WTC11 (cell line): ENCODE measurements around the gene LENEP. TPM values are rescaled to one million over a fixed set of nuclear protein-coding genes. Genes with fewer than 3 reads are reported as not detected.
"Not testable (repeated sequence)": the region's sequence is repeated elsewhere in the genome, so short reads cannot be mapped to it uniquely, and the experiment has no call there.

Source experiments
- ATAC-seq: fragments of 200-7000 bp; cut with Tn5 transposase; 2 replicates; pipeline ENCODE4 v1.10.0; 2021; ENCODE audit warnings: mild to moderate bottlenecking, moderate library complexity
- CTCF ChIA-PET: fragments of 300-600 bp; sonication (Branson Sonifier 250); formaldehyde crosslinking; loops from one replicate; lab custom pipeline; 2021; ENCODE audit warnings: antibody characterized with exemption; lab: Charles Lee
- POLR2A ChIA-PET: fragments of 350-600 bp; sonication (Branson Sonifier 250); formaldehyde crosslinking; loops from one replicate; lab custom pipeline; 2021; ENCODE audit warnings: antibody characterized with exemption; lab: Charles Lee
- DNase-seq: peaks from one replicate; pipeline ENCODE4 v3.0.0; 2021; ENCODE audit warnings: low spot score
- H3K27ac Mint-ChIP-seq: 2 replicates; pipeline ENCODE4 v1.8.0; 2021; ENCODE audit warnings: mixed read lengths
- H3K27me3 Mint-ChIP-seq: 2 replicates; pipeline ENCODE4 v1.8.0; 2021; ENCODE audit warnings: low read depth, mild to moderate bottlenecking, moderate library complexity, mixed read lengths
- H3K36me3 Mint-ChIP-seq: 2 replicates; pipeline ENCODE4 v1.8.0; 2021; ENCODE audit warnings: mixed read lengths
- H3K4me1 Mint-ChIP-seq: 2 replicates; pipeline ENCODE4 v1.8.0; 2022; ENCODE audit warnings: mixed read lengths
- H3K4me3 Mint-ChIP-seq: 2 replicates; pipeline ENCODE4 v1.8.0; 2021; ENCODE audit warnings: mild to moderate bottlenecking, moderate library complexity, mixed read lengths
- H3K9me3 Mint-ChIP-seq: 2 replicates; pipeline ENCODE4 v1.8.0; 2021; ENCODE audit warnings: mixed read lengths
- ESRRA ChIP-seq: sonication (generic); formaldehyde crosslinking; IDR thresholded peaks from 2 replicates; pipeline ENCODE4 v1.8.1; 2022; ENCODE audit warnings: mild to moderate bottlenecking, missing genetic modification reagents, borderline replicate concordance
- FOXJ3 ChIP-seq: sonication (generic); formaldehyde crosslinking; IDR thresholded peaks from 2 replicates; pipeline ENCODE4 v1.9.0; 2021; ENCODE audit warnings: missing genetic modification reagents, mild to moderate bottlenecking, borderline replicate concordance
- GRHL2 ChIP-seq: fragments of 250-450 bp; sonication (Bioruptor Pico); IDR thresholded peaks from 2 replicates; pipeline ENCODE4 v1.8.0; 2022; ENCODE audit warnings: mild to moderate bottlenecking, moderate library complexity; ENCODE audit not compliant: insufficient replicate concordance, severe bottlenecking
- MYBL2 ChIP-seq: sonication (generic); formaldehyde crosslinking; IDR thresholded peaks from 2 replicates; pipeline ENCODE4 v1.8.1; 2023; ENCODE audit warnings: mild to moderate bottlenecking, moderate library complexity, missing genetic modification reagents
- PRRX2 ChIP-seq: fragments of 250-450 bp; sonication (Bioruptor Pico); IDR thresholded peaks from 2 replicates; pipeline ENCODE4 v1.8.0; 2021; ENCODE audit warnings: mild to moderate bottlenecking
- SOX15 ChIP-seq: fragments of 250-450 bp; sonication (Bioruptor Pico); IDR thresholded peaks from 2 replicates; pipeline ENCODE4 v1.9.0; 2021; ENCODE audit warnings: mild to moderate bottlenecking
- TEAD1 ChIP-seq: sonication (generic); formaldehyde crosslinking; IDR thresholded peaks from 2 replicates; pipeline ENCODE4 v1.8.0; 2022; ENCODE audit warnings: mild to moderate bottlenecking, missing genetic modification reagents
- total RNA-seq: library from RNA; stranded (reverse); gene quantifications from 3 replicates; pipeline ENCODE4 v1.2.3, GENCODE V29; 2021
- TF ChIP-seq, protein P1 (sequence below): fragments of 250-450 bp; sonication (Bioruptor Pico); IDR thresholded peaks from 2 replicates; pipeline ENCODE4 v1.9.0; 2021; ENCODE audit warnings: moderate library complexity, mild to moderate bottlenecking, inconsistent platforms, borderline replicate concordance
- TF ChIP-seq, protein P2 (sequence below): sonication (generic); formaldehyde crosslinking; conservative IDR thresholded peaks from 2 replicates; pipeline ENCODE4 v1.8.1; 2023; ENCODE audit warnings: mild to moderate bottlenecking, low read depth, missing genetic modification reagents, moderate library complexity
- TF ChIP-seq, protein P3 (sequence below): fragments of 250-450 bp; sonication (Bioruptor Pico); IDR thresholded peaks from 2 replicates; pipeline ENCODE4 v1.9.0; 2021; ENCODE audit warnings: mild to moderate bottlenecking
- TF ChIP-seq, protein P4 (sequence below): sonication (generic); formaldehyde crosslinking; IDR thresholded peaks from 2 replicates; pipeline ENCODE4 v1.8.0; 2023; ENCODE audit warnings: missing genetic modification reagents
- TF ChIP-seq, protein P5 (sequence below): sonication (generic); formaldehyde crosslinking; IDR thresholded peaks from 2 replicates; pipeline ENCODE4 v1.8.1; 2022; ENCODE audit warnings: low read depth, missing genetic modification reagents, borderline replicate concordance
- TF ChIP-seq, protein P6 (sequence below): sonication (generic); formaldehyde crosslinking; IDR thresholded peaks from 2 replicates; pipeline ENCODE4 v1.8.1; 2023; ENCODE audit warnings: mild to moderate bottlenecking, missing genetic modification reagents

Gene LENEP
- total RNA-seq, 1 experiment from 2014 or later = 1.2 TPM

DNA sequence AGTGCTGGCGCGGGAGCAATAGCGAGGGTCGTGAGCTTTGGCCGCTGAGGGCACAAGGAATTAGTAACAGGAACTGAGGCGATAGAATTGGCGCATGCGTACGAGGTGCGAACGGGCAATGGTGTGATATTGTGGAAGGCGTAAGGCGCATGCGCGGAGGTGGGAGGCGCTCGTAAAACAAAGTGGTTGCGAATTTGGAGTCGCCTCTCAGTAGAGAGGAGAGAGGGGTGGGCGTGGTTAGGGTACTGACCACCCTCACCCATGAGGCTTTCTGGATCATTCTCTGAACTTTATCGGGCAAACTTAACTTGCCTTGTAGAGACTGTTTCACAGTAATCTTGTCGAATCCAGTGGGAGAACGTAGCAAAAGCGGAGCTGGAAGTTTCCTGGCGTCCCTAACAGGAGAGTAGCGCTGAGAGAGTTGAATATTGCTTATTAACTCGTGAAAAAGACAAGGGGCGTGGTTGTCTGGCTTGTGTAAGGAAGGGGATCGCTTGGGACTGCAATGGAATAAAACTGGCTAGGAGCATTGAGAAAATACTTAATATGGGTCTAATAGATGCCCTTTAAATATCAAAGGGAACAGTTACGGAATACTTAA, 18.5 kb upstream of the LENEP start (continued):
- TF ChIP-seq, protein P1, sequence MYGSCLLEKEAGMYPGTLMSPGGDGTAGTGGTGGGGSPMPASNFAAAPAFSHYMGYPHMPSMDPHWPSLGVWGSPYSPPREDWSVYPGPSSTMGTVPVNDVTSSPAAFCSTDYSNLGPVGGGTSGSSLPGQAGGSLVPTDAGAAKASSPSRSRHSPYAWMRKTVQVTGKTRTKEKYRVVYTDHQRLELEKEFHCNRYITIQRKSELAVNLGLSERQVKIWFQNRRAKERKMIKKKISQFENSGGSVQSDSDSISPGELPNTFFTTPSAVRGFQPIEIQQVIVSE = no peak
- TF ChIP-seq MYBL2 (CRISPR knock-in tag) (0 out of 2 replicates have a peak, but pooled peaks have one; percentile 35), GRHL2 (no peak), ESRRA (no peak), SOX15 (CRISPR knock-in tag) (no peak), FOXJ3 (CRISPR knock-in tag) (no peak), TEAD1 (peak; percentile 70; the same call in 1 of the 2 replicates)
- TF ChIP-seq, protein P2, sequence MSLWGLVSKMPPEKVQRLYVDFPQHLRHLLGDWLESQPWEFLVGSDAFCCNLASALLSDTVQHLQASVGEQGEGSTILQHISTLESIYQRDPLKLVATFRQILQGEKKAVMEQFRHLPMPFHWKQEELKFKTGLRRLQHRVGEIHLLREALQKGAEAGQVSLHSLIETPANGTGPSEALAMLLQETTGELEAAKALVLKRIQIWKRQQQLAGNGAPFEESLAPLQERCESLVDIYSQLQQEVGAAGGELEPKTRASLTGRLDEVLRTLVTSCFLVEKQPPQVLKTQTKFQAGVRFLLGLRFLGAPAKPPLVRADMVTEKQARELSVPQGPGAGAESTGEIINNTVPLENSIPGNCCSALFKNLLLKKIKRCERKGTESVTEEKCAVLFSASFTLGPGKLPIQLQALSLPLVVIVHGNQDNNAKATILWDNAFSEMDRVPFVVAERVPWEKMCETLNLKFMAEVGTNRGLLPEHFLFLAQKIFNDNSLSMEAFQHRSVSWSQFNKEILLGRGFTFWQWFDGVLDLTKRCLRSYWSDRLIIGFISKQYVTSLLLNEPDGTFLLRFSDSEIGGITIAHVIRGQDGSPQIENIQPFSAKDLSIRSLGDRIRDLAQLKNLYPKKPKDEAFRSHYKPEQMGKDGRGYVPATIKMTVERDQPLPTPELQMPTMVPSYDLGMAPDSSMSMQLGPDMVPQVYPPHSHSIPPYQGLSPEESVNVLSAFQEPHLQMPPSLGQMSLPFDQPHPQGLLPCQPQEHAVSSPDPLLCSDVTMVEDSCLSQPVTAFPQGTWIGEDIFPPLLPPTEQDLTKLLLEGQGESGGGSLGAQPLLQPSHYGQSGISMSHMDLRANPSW (CRISPR knock-in tag) = no peak
- TF ChIP-seq, protein P3, sequence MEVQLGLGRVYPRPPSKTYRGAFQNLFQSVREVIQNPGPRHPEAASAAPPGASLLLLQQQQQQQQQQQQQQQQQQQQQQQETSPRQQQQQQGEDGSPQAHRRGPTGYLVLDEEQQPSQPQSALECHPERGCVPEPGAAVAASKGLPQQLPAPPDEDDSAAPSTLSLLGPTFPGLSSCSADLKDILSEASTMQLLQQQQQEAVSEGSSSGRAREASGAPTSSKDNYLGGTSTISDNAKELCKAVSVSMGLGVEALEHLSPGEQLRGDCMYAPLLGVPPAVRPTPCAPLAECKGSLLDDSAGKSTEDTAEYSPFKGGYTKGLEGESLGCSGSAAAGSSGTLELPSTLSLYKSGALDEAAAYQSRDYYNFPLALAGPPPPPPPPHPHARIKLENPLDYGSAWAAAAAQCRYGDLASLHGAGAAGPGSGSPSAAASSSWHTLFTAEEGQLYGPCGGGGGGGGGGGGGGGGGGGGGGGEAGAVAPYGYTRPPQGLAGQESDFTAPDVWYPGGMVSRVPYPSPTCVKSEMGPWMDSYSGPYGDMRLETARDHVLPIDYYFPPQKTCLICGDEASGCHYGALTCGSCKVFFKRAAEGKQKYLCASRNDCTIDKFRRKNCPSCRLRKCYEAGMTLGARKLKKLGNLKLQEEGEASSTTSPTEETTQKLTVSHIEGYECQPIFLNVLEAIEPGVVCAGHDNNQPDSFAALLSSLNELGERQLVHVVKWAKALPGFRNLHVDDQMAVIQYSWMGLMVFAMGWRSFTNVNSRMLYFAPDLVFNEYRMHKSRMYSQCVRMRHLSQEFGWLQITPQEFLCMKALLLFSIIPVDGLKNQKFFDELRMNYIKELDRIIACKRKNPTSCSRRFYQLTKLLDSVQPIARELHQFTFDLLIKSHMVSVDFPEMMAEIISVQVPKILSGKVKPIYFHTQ = no peak
- TF ChIP-seq, protein P4, sequence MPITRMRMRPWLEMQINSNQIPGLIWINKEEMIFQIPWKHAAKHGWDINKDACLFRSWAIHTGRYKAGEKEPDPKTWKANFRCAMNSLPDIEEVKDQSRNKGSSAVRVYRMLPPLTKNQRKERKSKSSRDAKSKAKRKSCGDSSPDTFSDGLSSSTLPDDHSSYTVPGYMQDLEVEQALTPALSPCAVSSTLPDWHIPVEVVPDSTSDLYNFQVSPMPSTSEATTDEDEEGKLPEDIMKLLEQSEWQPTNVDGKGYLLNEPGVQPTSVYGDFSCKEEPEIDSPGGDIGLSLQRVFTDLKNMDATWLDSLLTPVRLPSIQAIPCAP (CRISPR knock-in tag) = no peak
- TF ChIP-seq, protein P5, sequence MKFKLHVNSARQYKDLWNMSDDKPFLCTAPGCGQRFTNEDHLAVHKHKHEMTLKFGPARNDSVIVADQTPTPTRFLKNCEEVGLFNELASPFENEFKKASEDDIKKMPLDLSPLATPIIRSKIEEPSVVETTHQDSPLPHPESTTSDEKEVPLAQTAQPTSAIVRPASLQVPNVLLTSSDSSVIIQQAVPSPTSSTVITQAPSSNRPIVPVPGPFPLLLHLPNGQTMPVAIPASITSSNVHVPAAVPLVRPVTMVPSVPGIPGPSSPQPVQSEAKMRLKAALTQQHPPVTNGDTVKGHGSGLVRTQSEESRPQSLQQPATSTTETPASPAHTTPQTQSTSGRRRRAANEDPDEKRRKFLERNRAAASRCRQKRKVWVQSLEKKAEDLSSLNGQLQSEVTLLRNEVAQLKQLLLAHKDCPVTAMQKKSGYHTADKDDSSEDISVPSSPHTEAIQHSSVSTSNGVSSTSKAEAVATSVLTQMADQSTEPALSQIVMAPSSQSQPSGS (CRISPR knock-in tag) = no peak

DNA sequence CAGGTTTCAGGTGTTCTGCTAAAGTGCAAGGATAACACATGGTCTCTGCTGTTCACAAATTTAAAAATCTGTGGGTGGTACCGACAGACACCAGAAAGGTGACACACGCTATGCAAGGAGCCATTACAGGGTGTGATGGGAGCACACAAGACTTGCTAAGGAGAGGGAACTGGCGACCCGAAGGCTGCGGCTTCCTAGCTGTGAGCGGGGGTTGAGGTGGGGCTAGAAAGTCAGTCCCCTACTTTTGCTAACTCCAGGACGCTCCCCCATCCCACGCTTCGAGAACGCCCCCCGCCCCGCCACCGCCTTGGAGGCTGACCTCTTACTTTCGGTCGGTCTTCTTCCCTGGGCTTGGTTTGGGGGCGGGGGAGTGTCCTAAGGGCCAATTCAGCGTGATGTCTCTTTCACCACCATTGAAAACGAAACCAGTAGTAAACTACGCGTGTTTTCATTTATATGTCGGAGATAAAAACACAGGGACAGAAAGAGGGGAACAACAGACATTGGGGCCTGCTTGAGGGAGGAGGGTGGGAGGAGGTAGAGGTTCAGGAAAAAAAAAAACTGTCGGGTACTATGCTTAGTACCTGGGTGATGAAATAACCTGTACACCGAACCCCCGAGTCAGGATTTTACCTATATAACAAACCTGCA, 17.9 kb upstream of the LENEP start:
- 0 out of 2 replicates have a peak, but pooled peaks have one; percentile 7 for TF ChIP-seq PRRX2 (CRISPR knock-in tag)
- TF ChIP-seq, protein P6, sequence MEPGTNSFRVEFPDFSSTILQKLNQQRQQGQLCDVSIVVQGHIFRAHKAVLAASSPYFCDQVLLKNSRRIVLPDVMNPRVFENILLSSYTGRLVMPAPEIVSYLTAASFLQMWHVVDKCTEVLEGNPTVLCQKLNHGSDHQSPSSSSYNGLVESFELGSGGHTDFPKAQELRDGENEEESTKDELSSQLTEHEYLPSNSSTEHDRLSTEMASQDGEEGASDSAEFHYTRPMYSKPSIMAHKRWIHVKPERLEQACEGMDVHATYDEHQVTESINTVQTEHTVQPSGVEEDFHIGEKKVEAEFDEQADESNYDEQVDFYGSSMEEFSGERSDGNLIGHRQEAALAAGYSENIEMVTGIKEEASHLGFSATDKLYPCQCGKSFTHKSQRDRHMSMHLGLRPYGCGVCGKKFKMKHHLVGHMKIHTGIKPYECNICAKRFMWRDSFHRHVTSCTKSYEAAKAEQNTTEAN (CRISPR knock-in tag) = no peak
- no peaks in the 10 kb centered on the region for H3K27me3 Mint-ChIP-seq
- DNase-seq (peak; percentile 46), ATAC-seq (no peak)
- H3K4me1 Mint-ChIP-seq = peaks cover 23% of the 10 kb centered on the region
- POLR2A ChIA-PET = interaction anchor here (1.8 kb wide), 1 partner anchor 24 kb away, joined by 6 read pairs; no protein-coding TSS in a partner anchor
- CTCF ChIA-PET = interaction anchor here (0.6 to 4.3 kb wide), 4 partner anchors 24 to 87 kb away, joined by 3 to 20 read pairs (median 8); partner anchors contain the start of gene EFNA4
- H3K36me3 Mint-ChIP-seq = peaks cover 24% of the 10 kb centered on the region
- no peak overlapping the region for H3K27ac Mint-ChIP-seq
- H3K4me3 Mint-ChIP-seq = no peak overlapping the region
- no peaks in the 10 kb centered on the region for H3K9me3 Mint-ChIP-seq

DNA sequence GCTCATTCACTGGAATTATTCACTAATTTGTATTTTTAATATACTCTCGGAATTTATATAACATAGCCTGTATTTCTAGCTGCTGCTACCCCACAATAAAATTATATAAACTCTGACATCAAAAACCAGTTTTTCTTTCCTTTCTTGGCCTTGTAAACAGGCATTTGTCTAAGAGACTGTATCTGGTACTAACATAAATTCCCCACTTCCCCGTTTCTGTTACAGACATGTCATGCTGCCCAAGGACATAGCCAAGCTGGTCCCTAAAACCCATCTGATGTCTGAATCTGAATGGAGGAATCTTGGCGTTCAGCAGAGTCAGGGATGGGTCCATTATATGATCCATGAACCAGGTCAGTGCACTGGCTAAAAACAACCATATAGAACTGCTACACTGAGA, 15.6 kb upstream of the LENEP start:
- H3K4me1 Mint-ChIP-seq, POLR2A ChIA-PET, H3K27me3 Mint-ChIP-seq, H3K9me3 Mint-ChIP-seq, H3K4me3 Mint-ChIP-seq, DNase-seq, ATAC-seq: not testable (repeated sequence)
- peaks cover 34% of the 10 kb centered on the region for H3K36me3 Mint-ChIP-seq
- CTCF ChIA-PET = interaction anchor here (4.3 kb wide), 1 partner anchor 22 kb away, joined by 14 read pairs; no protein-coding TSS in a partner anchor
- H3K27ac Mint-ChIP-seq = peak overlapping the region; percentile 64; the same call in 1 of the 2 replicates
